ENCODE results near the gene SRRM3.
A peak's percentile ranks its signal among the peaks of the same experiment; 100 is the strongest.
"Not testable (repeated sequence)": the region's sequence is repeated elsewhere in the genome, so short reads cannot be mapped to it uniquely, and the experiment has no call there.

Gene SRRM3

DNA sequence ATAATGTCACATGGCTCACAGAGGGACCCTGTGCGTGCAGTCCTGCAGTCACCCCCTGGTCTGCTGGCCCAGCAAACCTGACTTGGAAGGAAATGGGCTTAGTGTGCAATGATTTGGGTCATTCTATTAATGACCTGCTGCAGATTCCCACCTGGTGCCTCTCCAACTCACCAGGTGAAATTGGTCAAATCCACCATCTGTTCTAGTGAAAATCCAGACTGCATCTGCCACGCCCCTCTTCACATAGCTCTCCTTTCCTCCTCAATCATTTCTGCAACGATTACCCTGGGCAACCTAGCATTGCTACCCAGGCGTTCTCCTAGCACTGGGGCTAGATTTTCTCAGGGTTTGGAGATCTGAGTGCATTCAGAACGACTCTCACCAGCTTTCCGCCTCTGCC lies 29.4 kb downstream of the SRRM3 start:
- no peak for DNase-seq

DNA sequence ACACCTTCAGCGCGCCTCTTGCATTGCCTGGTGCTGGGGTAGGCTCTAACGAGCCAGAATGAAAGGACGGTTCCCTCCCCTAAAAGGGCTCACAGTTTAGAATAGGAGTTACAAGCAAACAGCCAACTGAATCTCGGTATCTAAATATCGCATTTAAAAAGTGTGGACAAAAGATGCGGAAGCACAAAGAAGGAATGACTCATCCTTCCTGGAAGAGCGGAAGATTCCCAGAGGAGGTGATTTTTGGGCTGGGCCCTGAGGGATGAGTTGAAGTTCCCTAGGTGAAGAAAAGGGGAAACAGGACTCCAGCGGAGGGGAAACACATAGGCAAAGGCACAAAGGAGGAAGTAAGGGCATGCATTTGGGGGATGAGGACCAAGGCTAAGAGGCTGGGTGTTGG lies 29.9 kb downstream of the SRRM3 start:
- DNase-seq: no peak

DNA sequence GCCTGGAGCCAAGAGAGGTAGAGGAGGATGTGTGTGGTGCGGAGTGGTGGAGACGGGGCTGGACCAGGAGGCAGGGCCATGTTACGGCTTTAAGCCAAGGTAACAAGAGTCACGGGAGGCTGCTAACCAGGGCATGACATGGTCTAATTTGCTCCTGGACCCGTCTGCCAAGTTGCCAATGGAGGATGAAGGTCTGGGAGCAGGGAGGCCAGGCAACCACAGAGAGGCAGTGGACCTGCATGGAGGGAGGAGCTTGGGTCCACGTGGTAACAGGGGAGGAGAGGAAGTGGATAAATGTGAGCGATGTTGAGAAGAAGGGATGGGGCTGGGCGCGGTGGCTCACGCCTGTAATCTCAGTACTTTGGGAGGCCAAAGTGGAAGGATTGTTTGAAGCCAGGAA lies 31.0 kb downstream of the SRRM3 start:
- no peak for DNase-seq

DNA sequence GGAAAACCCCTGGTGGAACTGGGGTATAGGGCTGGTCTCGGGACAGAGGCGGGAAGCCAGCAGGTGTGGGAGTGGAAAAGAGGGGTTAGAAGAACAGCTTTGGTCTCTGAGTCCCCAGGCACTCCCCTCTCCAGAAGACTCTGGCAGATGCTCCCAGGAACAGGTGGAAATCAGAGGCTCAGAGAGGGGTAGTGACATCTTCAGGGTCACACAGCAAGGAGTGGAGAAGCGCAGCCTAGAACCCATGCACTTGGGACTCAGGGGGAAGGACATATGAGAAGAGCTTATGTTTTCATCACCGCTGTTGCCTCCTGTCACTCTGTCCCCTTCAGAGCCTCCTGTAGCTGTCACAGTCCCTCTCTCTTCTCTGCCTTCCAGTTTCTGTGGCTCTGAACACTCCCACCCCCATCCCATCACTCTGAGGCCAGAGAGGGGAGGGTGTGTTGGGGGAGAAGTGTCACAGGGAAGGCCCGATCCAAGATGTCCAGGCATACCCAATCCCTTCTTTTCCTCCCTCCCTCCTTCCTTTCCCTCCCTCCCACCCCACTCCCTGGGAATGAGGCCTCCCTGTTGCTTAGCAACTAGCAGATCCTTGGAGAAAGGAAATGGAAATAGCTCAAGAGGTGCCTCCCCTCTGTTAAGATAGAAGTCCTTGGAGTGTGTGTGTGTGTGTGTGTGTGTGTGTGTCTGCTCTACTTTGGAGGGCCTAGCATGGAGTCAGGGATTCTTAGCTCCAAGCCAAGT lies 32.0 kb downstream of the SRRM3 start:
- no peak for DNase-seq

DNA sequence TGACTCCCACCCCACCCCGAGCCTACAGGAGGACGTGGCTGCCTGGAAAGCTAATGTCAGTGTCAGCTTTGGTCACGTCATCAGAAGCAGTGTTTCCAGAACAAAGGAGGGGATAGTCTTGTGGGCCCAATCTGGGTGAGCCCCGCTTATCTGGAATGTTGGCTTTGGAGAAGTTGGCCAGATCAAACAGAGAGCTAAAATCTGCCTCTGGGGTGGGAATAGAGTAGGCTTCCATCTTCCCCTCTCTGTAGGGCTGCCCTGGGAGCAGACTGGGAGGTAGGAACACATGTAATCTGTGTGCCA lies 32.5 kb downstream of the SRRM3 start:
- DNase-seq: no peak

DNA sequence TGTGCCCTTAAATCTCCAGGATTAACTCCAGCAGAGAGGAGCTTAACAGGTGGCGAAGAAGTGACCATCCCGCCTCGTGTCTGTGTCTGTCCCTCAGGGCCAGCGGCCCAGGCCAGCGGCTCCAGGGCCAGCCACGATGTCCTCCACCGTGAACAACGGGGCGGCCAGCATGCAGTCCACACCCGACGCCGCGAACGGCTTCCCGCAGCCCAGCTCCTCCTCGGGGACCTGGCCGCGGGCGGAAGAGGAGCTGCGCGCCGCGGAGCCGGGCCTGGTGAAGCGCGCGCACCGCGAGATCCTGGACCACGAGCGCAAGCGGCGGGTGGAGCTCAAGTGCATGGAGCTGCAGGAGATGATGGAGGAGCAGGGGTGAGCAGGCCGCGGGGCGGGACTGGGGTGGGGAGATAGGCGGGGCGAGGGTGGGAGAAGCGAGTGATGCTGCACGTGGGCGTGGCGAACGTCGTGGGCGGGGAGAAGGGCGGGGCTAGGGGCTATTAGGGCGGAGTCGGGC lies 33.3 kb downstream of the SRRM3 start:
- peak; percentile 39 for DNase-seq

DNA sequence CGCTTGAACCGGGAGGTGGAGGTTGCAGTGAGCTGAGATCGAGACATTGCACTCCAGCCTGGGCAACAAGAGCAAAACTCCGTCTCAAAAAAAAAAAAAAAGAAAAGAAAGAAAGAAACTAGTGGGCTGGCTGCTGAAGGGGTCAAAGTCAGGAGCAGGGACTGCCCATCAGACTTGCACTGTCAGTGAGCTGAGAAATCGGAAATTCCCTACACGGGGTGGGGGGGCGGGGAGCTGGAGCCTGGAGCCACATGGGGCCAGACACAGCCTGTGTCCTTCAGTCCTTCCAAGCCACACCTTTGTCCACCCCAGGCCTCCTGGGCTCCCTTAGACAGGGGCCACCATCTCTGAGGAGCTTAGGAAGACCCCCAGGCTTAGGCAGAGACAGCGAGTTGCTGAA lies 34.5 kb downstream of the SRRM3 start:
- DNase-seq: no peak

DNA sequence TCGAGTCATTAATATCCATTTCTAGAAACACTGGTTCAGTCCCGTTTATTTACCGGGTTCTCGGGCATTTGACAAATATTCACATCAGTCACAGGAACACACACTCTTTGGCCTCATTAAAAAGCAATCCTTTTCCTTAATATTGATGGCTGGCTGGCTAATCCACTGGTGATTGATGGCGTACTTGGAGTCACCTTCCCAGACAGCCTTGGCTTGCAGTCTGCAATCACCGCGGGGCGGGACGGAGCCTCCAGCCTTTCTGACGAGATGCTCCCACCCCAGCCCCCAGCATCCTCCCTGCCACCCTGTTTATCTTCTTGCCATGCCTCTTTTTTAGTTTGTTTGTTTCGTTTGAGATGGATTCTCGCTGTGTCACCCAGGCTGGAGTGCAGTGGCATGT lies 36.6 kb downstream of the SRRM3 start:
- no peak for DNase-seq

DNA sequence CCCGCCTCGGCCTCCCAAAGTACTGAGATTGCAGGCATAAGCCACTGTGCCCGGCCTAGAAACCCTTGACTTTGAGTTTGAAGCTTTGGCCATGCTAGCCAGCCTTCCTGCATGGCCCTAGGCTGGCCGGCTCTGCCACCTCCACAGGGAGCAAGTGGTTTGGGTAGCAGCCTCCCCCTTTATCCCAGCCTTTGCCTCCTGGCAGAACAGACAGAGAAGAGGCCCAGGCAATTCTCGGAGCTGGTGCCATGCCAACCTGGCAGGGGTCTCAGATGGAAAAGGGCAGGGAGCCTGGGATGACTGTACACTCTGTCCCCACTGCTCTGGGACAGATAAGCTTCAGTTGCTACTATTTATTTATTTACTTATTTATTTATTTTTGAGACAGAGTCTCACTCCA lies 39.4 kb downstream of the SRRM3 start:
- no peak for DNase-seq

DNA sequence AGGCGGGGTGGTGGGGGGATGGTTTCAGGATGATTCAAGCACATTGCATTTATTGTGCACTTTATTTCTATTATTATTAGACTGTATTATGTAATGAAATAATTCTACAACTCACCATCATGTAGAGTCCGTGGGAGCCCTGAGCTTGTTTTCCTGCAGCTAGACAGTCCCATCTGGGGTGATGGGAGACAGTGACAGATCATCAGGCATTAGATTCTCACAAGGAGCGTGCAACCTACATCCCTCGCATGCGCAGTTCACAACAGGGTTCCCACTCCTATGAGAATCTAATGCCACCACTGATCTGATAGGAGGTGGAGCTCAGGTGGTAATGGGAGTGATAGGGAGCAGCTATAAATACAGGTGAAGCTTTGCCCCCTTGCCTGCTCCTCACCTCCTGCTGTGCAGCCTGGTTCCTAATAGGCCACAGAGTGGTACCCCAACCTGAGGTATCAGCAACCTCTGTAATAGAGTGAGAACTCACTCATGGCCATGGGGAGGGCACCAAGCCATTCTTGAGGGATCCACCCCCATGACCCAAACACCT lies 40.9 kb downstream of the SRRM3 start:
- DNase-seq: not testable (repeated sequence)

DNA sequence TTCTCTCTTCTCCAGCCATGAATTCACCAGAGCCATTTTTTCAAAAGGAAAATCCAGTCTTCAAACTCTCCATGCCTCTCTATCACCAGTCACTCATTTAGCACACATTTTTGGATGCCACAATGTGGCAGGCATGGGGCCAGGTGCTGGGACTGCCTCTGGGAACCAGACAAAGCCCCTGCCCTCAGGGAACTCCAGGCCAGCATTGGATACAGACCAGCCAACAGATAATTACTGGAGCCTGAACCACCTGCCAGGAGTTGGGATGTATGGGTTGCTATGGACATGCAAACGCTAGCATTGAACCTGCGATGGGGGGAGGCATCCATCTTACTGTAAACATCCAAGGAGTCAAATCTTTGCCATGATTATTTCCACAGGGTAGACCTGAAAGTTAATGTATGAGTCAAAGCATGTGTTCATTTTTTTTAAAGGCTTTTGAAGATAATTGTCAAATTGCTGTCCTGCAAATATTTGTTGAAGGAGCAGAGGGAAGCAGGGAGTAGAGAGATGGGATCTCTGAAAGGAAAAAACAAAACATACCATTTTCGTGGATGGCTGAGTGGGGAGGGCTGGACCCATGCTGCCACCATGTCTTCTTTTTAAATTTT lies 43.2 kb downstream of the SRRM3 start:
- no peak for DNase-seq

DNA sequence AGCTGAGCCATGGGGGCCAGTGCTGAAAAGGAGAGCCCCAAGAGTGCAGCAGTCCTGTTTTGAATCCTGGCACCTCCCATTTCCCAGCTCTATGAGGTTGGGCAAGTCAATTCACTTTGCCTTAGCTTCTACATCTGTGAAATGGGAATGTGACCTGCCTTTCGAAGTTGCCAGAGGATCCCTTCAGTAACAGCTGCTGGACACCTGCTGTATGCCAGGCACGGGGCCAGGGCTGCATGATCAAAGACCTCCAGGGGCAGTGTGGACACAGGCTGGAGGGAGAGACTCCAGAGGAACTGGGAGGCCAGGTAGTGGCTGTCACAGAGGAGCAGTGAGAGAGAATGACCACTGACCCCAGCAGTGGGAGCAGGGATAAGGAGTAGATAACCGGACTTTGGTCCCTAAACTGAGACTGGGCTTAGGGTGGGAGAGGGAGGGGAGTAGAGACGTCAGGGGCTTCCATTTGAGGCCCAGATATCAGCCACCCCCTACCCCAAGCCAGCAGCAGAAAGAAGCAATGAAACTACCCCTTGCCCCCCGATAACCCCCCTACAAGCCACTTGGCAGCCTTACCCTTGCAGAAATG lies 45.2 kb downstream of the SRRM3 start:
- no peak for DNase-seq

DNA sequence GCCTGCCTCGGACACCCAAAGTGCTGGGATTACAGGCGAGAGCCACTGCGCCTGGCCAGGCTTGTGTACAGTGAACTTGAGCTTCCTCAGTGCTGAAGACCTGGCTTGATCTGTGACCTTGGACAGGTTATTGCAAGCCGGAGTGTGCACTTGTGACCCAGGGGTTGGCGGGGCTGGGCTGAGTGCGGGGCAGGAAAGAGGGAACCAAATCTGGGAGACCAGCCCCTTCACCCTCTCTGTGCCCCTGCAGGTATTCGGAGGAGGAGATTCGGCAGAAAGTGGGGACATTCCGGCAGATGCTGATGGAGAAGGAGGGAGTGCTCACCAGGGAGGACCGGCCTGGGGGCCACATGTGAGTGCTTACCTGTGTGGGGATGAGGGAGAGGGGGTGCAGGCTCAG lies 46.2 kb downstream of the SRRM3 start:
- no peak for DNase-seq

DNA sequence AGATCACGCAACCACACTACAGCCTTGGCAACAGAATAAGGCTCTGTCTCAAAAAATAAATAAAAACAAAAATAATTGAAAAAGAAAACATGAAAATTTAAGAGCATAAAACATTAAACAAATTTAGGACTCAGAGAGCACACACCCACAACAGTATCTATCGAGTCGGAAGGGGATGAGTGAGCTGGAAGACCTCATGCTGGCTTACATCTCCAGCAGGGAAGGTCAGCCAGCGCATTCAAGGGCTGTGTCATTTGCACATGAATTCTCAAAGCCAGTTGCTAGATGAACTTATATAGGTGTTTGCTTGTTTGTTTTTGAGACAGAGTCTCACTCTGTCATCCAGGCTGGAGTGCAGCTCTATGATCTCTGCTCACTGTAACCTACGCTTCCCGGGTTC lies 50.3 kb downstream of the SRRM3 start:
- DNase-seq: no peak

DNA sequence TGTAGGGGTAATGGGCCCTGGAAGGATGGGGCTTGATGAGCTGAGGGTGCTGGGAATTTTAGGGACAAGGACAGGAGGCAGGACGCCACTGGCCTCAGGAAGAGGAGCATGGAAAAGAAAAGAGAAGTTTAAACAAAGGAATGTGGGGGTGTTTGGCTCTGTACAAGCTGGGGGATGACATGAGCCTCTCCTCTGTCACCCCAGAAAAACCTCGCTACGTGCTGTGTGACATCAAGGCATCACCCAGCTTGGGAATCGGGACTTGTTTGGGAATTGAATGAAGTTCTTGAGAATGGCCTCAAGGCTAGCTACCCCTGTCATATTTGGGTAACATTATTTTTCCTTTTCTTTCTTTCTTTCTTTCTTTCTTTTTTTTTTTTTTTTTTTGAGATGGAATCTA lies 53.1 kb downstream of the SRRM3 start:
- no peak for DNase-seq

DNA sequence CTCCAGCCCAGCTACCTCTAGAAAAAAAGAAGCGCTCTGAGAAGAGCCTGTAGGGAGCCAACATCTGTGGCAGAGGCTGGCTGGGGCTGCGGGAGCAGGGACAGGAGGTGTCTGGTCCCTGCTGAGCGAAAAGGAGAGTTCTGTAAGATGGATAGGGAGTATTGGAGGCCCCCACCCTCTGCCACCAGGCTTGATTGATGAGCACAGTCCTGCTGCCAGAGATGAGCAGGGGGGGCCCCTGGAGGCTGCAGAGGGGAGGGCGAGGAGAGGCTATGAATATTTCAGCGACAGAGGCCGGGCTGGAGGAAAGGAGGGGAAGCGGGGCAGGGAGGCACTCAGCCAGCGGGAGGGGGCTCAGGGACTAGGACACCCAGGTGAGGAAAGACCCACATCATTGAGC lies 56.3 kb downstream of the SRRM3 start:
- no peak for DNase-seq

DNA sequence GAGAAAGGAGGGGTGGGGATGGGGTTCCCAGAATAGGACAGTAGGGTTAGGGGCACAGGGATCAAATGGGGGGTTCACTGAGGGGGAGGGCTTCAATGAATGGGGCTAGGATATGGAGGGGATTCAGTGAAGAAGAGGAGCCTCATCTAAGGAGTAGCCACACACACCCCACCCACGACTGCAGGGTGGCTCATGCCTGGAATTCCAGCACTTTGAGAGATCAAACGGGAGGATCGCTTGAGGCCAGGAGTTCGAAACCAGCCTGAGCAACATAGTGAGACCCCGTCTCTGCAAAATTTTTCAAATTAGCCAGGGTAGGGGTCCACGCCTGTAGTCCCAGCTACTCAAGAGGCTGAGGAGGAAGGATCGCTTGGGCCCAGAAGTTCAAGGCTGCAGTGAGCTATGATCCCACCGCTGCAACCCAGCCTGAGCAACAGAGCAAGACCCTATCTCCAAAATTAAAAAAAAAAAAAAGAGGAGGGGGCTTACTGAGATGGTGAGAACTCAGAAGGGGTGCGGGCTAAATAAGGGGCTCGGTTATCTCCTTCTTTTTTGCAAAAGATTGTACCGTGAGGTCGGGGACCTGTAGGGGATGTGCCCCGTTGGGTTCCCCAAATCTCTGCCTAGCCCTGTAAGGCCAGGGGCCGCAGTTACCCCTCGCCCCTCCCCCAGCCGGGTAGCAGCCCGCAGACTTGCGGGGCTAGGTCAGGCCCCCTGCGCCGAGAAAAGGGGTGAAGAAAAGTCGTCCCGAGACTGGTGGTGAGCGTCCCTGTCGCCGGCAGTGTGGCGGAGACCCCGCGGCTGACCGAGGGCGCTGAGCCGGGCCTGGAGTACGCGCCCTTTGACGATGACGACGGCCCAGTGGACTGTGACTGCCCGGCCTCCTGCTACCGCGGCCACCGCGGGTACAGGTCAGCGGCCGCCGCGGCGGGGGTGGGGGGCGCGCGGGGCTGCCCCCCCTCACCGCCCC lies 57.7 kb downstream of the SRRM3 start:
- DNase-seq: no peak

DNA sequence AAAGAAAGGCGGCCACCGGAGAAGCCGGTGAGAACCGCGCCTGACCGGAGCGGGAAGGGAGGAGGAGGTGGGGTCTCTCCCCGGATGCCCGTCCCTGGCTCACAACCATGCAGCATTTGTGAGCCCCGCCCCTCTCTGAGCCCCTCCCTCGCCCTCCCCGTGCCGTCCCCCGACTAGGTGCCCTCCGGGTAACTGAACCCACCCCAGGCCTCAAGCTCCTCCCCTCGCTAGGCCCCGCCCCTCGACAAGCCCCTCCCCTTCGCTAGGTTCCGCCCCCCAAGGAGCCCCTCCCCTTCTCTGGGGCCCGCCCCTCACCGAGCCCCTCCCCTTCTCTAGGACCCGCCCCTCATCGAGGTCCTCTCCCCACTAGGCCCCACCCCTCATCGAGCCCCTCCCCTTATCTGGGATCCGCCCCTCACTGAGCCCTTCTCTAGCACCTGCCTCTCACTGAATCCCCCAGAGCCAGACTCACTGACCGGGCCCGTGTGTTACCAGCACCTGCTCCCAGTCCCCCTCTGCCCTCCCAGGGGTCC lies 58.5 kb downstream of the SRRM3 start:
- DNase-seq: no peak

DNA sequence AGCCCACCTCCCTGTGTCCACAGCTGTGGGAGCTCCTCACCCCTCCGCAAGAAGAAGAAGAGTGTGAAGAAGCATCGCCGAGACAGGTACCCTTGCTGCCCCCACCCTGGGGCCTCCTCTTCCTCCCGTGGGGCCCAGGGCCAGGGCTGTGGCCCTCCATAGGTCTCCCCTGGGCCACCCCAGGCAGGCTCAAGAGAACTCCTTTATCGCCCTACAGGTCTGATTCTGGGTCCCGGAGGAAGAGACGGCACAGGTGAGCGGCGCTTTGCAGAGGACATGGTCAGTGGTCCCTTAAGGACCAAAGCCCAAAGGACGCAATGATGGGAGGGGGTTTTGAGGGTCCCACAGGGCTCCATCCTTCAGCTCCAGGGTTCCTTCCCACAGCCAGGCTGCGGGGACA lies 59.6 kb downstream of the SRRM3 start:
- DNase-seq: no peak

DNA sequence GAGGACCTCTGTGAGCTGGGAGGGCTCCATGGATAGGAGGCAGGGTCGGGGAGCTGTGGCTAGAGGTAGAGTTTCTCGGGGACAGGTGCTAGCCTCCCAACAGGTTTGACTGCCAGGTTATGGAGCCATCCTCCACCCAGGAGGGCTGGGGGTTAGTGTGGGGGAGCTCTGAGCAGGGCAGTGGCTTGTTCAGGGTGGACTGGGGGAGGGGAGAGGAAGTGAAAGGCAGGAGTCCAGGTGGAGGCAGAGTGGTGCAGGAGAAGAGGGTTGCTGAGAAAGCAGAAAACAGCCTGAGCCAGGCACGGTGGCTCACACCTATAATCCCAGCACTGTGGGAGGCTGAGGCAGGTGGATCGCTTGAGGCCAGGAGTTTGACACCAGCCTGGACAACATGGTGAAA lies 60.2 kb downstream of the SRRM3 start:
- DNase-seq: no peak

DNA sequence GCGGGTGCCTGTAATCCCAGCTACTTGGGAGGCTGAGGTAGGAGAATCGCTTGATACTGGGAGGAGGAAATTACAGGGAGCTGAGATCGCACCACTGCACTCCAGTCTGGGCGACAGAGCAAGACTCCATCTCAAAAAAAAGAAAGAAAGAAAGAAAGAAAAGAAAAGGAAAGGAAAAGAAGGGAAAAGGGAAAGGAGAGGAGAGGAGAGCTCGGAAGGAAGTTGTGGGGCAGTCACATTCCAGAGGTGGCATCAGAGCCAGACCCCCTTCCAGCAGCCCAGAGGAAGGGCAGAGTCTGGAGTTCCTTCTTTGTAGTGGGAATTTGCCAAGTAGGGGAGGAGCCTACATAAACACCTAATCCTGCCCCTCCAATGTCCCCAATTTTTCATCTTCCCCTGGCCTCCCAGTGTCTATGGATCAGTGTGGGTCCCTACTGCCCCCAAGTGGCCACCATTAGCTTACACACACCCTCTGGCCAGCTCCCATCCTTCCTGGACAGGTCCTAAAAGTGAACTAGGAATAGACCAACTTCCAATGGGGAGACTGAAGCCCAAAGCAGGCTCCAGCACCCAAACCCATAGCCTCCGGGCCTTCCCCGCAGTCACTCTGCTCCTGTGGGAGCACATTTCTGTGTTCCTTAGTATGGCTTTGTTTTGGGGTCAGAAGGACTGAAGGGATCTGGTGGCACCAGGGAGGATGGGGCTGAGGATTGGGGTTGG lies 61.1 kb downstream of the SRRM3 start:
- no peak for DNase-seq

DNA sequence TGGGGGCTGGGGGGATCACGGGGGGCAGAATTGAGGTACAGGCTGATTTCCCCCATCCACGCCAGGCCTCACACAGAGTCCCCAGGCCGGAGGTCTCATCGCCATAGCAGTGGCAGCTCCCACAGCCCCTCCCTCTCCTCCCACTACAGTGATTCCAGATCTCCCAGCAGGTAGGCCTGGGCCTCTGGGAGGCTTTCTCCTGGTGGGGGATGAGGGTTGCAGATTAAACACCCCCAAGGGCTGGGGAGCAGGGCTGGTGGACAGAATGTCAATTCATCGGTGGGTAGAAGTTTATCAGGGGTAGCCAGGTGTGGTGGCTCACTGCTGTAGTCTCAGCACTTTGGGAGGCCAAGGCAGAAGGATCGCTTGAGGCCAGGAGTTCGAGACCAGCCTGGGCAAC lies 63.6 kb downstream of the SRRM3 start:
- no peak for DNase-seq

Data from central memory CD4-positive, alpha-beta T cell (primary cell).